WTC11 (cell line): ENCODE results near the gene POLR2C.
A peak's percentile ranks its signal among the peaks of the same experiment; 100 is the strongest.

ENCODE experiments used
- AFF4 ChIP-seq: sonication (generic); formaldehyde crosslinking; IDR thresholded peaks from 2 replicates; pipeline ENCODE4 v1.8.1; 2023; ENCODE audit warnings: mild to moderate bottlenecking, missing genetic modification reagents, borderline replicate concordance
- ATF2 ChIP-seq: sonication (generic); formaldehyde crosslinking; IDR thresholded peaks from 2 replicates; pipeline ENCODE4 v1.8.1; 2022; ENCODE audit warnings: low read depth, missing genetic modification reagents, borderline replicate concordance
- CTCF ChIP-seq: fragments of 200-600 bp; IDR thresholded peaks from 2 replicates; pipeline ENCODE4 v1.8.0; 2022; ENCODE audit warnings: antibody characterized with exemption
- USF2 ChIP-seq: sonication (generic); formaldehyde crosslinking; IDR thresholded peaks from 2 replicates; pipeline ENCODE4 v1.8.1; 2023; ENCODE audit warnings: mild to moderate bottlenecking, missing genetic modification reagents, moderate library complexity
- ZNF281 ChIP-seq: sonication (generic); formaldehyde crosslinking; IDR thresholded peaks from 2 replicates; pipeline ENCODE4 v1.8.0; 2023; ENCODE audit warnings: mild to moderate bottlenecking, missing genetic modification reagents
- ZNF512 ChIP-seq: sonication (generic); formaldehyde crosslinking; IDR thresholded peaks from 2 replicates; pipeline ENCODE4 v1.8.1; 2022; ENCODE audit warnings: missing genetic modification reagents, borderline replicate concordance
- ZSCAN18 ChIP-seq: fragments of 250-450 bp; sonication (Bioruptor Pico); IDR thresholded peaks from 2 replicates; pipeline ENCODE4 v2.1.2; 2022; ENCODE audit warnings: mild to moderate bottlenecking, moderate library complexity

- no peak for TF ChIP-seq ZSCAN18
- no peak for TF ChIP-seq AFF4 (CRISPR knock-in tag)
- TF ChIP-seq CTCF: peak; percentile 91
- no peak for TF ChIP-seq USF2
- TF ChIP-seq ZNF281 (CRISPR knock-in tag): no peak
- no peak for TF ChIP-seq ATF2 (CRISPR knock-in tag)
- no peak for TF ChIP-seq ZNF512 (CRISPR knock-in tag)
Measured at GRCh38 chr16:57519796-57520360, 57.4 kb downstream of the POLR2C start.
